Measurements from ENCODE around the gene ZNF750.

DNA sequence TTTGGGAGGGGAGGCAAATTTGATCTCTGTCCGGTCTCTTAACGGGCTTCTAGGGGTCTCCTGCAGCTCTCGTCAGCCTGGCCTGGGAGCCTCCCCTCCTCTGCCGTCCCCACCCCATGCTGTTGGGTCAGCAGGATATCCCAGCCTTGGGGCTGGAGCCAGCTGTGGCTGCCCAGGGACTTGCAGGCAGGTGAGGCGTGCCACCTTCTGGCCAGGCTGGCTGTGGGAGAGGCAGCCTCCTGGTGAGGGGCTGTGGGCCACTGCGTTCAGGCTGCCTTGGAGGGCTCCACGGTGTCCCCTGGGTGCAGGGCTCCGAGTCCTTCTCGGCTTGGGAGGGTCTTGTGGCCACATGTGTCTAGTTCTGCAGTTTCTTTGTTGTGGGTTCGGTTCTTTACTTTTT is 53.4 kb downstream of the ZNF750 start:
- TF ChIP-seq ATM (IDR thresholded peaks at IDR 0.05; ENCODE audit: borderline replicate concordance) = no peak
- no peak for TF ChIP-seq GATAD1 (CRISPR knock-in tag; IDR thresholded peaks at IDR 0.05)
